ENCODE measurements around the gene FAM78A. TPM values are rescaled to one million over a fixed set of nuclear protein-coding genes. Genes with fewer than 3 reads are reported as not detected.

The FAM78A gene
- 3.3 TPM for total RNA-seq

- no peak for DNase-seq (ENCODE audit: low spot score)
Observed at GRCh38 chr9:131276094-131276888, at the start of gene FAM78A. TSS of gene FAM78A (minus strand) at chr9:131276510. CDS start at chr9:131276179, 331 bp downstream.

- no peak for DNase-seq (ENCODE audit: low spot score)
Observed at GRCh38 chr9:131324736-131325679, 48.7 kb upstream of the FAM78A start.

GRCh38 chr9:131323629-131324028, 47.3 kb upstream of the FAM78A start:
- DNase-seq (ENCODE audit: low spot score): no peak

GRCh38 chr9:131320031-131320685, 43.8 kb upstream of the FAM78A start:
- no peak for DNase-seq (ENCODE audit: low spot score)

GRCh38 chr9:131319486-131319885, 43.2 kb upstream of the FAM78A start:
- DNase-seq (ENCODE audit: low spot score): no peak

GRCh38 chr9:131318231-131319085, 42.1 kb upstream of the FAM78A start:
- no peak for DNase-seq (ENCODE audit: low spot score)

- DNase-seq (ENCODE audit: low spot score): no peak
Observed at GRCh38 chr9:131312822-131313770, 36.8 kb upstream of the FAM78A start.

- DNase-seq (ENCODE audit: low spot score): no peak
Observed at GRCh38 chr9:131312246-131312645, 35.9 kb upstream of the FAM78A start.

GRCh38 chr9:131310833-131311554, 34.7 kb upstream of the FAM78A start:
- DNase-seq (ENCODE audit: low spot score): no peak

GRCh38 chr9:131309530-131310276, 33.4 kb upstream of the FAM78A start:
- no peak for DNase-seq (ENCODE audit: low spot score)

GRCh38 chr9:131308906-131309529, 32.7 kb upstream of the FAM78A start:
- no peak for DNase-seq (ENCODE audit: low spot score)

- DNase-seq (ENCODE audit: low spot score): no peak
Observed at GRCh38 chr9:131308452-131308851, 32.1 kb upstream of the FAM78A start.

GRCh38 chr9:131307974-131308373, 31.7 kb upstream of the FAM78A start:
- no peak for DNase-seq (ENCODE audit: low spot score)

GRCh38 chr9:131306397-131307004, 30.2 kb upstream of the FAM78A start:
- DNase-seq (ENCODE audit: low spot score): no peak

- no peak for DNase-seq (ENCODE audit: low spot score)
Observed at GRCh38 chr9:131304676-131305355, 28.5 kb upstream of the FAM78A start.

- DNase-seq (ENCODE audit: low spot score): no peak
Observed at GRCh38 chr9:131303381-131304321, 27.3 kb upstream of the FAM78A start.
